ENCODE data around the gene BRPF3. TPM values are rescaled to one million over a fixed set of nuclear protein-coding genes. Genes with fewer than 3 reads are reported as not detected.

BRPF3 gene
- 10 to 100 TPM; 20.4 to 31.4 (median 21.9) TPM for total RNA-seq
- polyA plus RNA-seq, result 10 to 100 TPM; 15.3 to 47.2 (median 17.3) TPM
- long read RNA-seq, donor 1, partial matches to known transcripts, result 0 of 7 reads
- long read RNA-seq, donor 1, other reads (novel, unspliced or antisense), result 7 of 7 reads
- long read RNA-seq, donor 2, full-length matches to known transcripts, result 1 of 13 reads
- long read RNA-seq, donor 2, partial matches to known transcripts, result 3 of 13 reads
- long read RNA-seq, donor 2, other reads (novel, unspliced or antisense), result 9 of 13 reads

GRCh38 chr6:36196113-36196879 is at the start of gene BRPF3:
TSS of gene BRPF3 (plus strand) at chr6:36196744. CDS start at chr6:36200323, 3,579 bp downstream.
- no peaks in the 10 kb centered on the region for H3K9me3 ChIP-seq
- TF ChIP-seq, protein P1, sequence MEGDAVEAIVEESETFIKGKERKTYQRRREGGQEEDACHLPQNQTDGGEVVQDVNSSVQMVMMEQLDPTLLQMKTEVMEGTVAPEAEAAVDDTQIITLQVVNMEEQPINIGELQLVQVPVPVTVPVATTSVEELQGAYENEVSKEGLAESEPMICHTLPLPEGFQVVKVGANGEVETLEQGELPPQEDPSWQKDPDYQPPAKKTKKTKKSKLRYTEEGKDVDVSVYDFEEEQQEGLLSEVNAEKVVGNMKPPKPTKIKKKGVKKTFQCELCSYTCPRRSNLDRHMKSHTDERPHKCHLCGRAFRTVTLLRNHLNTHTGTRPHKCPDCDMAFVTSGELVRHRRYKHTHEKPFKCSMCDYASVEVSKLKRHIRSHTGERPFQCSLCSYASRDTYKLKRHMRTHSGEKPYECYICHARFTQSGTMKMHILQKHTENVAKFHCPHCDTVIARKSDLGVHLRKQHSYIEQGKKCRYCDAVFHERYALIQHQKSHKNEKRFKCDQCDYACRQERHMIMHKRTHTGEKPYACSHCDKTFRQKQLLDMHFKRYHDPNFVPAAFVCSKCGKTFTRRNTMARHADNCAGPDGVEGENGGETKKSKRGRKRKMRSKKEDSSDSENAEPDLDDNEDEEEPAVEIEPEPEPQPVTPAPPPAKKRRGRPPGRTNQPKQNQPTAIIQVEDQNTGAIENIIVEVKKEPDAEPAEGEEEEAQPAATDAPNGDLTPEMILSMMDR (IDR thresholded peaks at IDR 0.05), result peak; percentile 76
- H3K27ac ChIP-seq, result peak within 1 kb of the TSS; percentile 93
- ATAC-seq (peak; percentile 79 to 87 (median 84)), DNase-seq (peak; percentile 83 to 90)
- peaks cover 18% of the 10 kb centered on the region for H3K4me1 ChIP-seq
- peaks cover 6 to 43% of the 10 kb centered on the region in 2 donors for H3K36me3 ChIP-seq (ENCODE audit: insufficient read depth in 1 of 2, low read depth in 1 of 2)
- WGBS, 3 donors, result 0% methylated on average over 38 to 77 of the region's 79 CpGs
- intact Hi-C loops (cut with DNase I), result loop anchor here (2.0 to 5.0 kb wide), 4 partner anchors 54 to 174 kb away; partner anchors contain the start of genes MAPK14 (in 1 of the 2) and SLC26A8 (in 1 of the 2)
- H3K4me3 ChIP-seq, result peak within 1 kb of the TSS; percentile 78
- H3K27me3 ChIP-seq (ENCODE audit: insufficient read depth in 3 of 3, low read length in 2 of 3), result no peaks in the 10 kb centered on the region

- intact Hi-C loops (cut with DNase I), result no loop called here
- TF ChIP-seq, protein P1 (IDR thresholded peaks at IDR 0.05), result no peak
- Histone ChIP-seq H3K9me3 (no peaks in the 10 kb centered on the region), H3K4me1 (no peaks in the 10 kb centered on the region), H3K36me3 (ENCODE audit: insufficient read depth in 1 of 2, low read depth in 1 of 2) (no peaks in the 10 kb centered on the region), H3K27me3 (ENCODE audit: insufficient read depth in 3 of 3, low read length in 2 of 3) (no peaks in the 10 kb centered on the region), H3K27ac (no peak overlapping the region), H3K4me3 (no peak overlapping the region)
- DNase-seq (no peak), ATAC-seq (no peak)
- 86 to 97% (median 95%) methylated on average over 3 of the region's 3 CpGs for WGBS, 3 donors
These were observed 49.2 kb upstream of the BRPF3 start for GRCh38 chr6:36147294-36147693.

GRCh38 chr6:36149476-36149875 is 47.1 kb upstream of the BRPF3 start:
- ATAC-seq (peak in 2 of 4 donors; percentile 57 to 63), DNase-seq (no peak)
- H3K27ac ChIP-seq, result no peak overlapping the region
- TF ChIP-seq, protein P1 (IDR thresholded peaks at IDR 0.05), result no peak
- H3K9me3 ChIP-seq, result no peaks in the 10 kb centered on the region
- H3K36me3 ChIP-seq (ENCODE audit: insufficient read depth in 1 of 2, low read depth in 1 of 2), result no peaks in the 10 kb centered on the region
- intact Hi-C loops (cut with DNase I), result no loop called here
- H3K4me1 ChIP-seq, result no peaks in the 10 kb centered on the region
- no peaks in the 10 kb centered on the region for H3K27me3 ChIP-seq (ENCODE audit: insufficient read depth in 3 of 3, low read length in 2 of 3)
- H3K4me3 ChIP-seq, result no peak overlapping the region

GRCh38 chr6:36150283-36150682 is 46.3 kb upstream of the BRPF3 start:
- Histone ChIP-seq H3K36me3 (ENCODE audit: insufficient read depth in 1 of 2, low read depth in 1 of 2) (no peaks in the 10 kb centered on the region), H3K27me3 (ENCODE audit: insufficient read depth in 3 of 3, low read length in 2 of 3) (no peaks in the 10 kb centered on the region), H3K4me3 (no peak overlapping the region), H3K27ac (no peak overlapping the region), H3K4me1 (no peaks in the 10 kb centered on the region), H3K9me3 (no peaks in the 10 kb centered on the region)
- intact Hi-C loops (cut with DNase I), result no loop called here
- WGBS, 3 donors, result 60 to 75% (median 67%) methylated on average over 3 of the region's 3 CpGs
- TF ChIP-seq, protein P1 (IDR thresholded peaks at IDR 0.05), result no peak
- DNase-seq, result no peak
- peak in 1 of 4 donors; percentile 50 for ATAC-seq
